CD4-positive, alpha-beta T cell (primary cell): ENCODE measurements around the gene WDR82. TPM values are rescaled to one million over a fixed set of nuclear protein-coding genes. Genes with fewer than 3 reads are reported as not detected.

ENCODE experiments used
- ATAC-seq: fragments of 200-7000 bp; cut with Tn5 transposase; one replicate; pipeline ENCODE4 v1.10.0; 2022; ENCODE audit warnings: mild to moderate bottlenecking; ENCODE audit not compliant: poor library complexity
- CTCF ChIA-PET: fragments of 350-600 bp; sonication (Branson Sonifier 250); formaldehyde crosslinking; loops from one replicate; lab custom pipeline; 2021; ENCODE audit warnings: antibody characterized with exemption, inconsistent platforms; lab: Charles Lee
- POLR2A ChIA-PET: fragments of 350-600 bp; sonication (Branson Sonifier 250); formaldehyde crosslinking; loops from one replicate; lab custom pipeline; 2021; ENCODE audit warnings: antibody characterized with exemption, inconsistent platforms; lab: Charles Lee
- DNase-seq, 14 experiments: peaks; one replicate each; pipeline ENCODE4 v3.0.0-alpha.2; 2013 to 2020; ENCODE audit warnings: mixed read lengths in 2 of 14
- H3K27ac ChIP-seq, 2 donors: one replicate each; pipeline versions ENCODE4 v1.5.1 to v1.7.0; 2013; ENCODE audit warnings: low read length in 2 of 2, low read depth in 1 of 2, mild to moderate bottlenecking in 1 of 2
- H3K27me3 ChIP-seq, 2 experiments: 1 replicate in 1 of 2; 2 replicates in 1 of 2; pipeline versions ENCODE4 v1.6.1 to v1.7.0; 2013; ENCODE audit warnings: low read length in 2 of 2, control low read depth in 1 of 2, mild to moderate bottlenecking in 1 of 2, moderate library complexity in 1 of 2; ENCODE audit not compliant: insufficient read depth in 2 of 2, control insufficient read depth in 1 of 2
- H3K36me3 ChIP-seq: one replicate; pipeline ENCODE4 v1.6.1; 2013; ENCODE audit warnings: low read length, control low read depth; ENCODE audit not compliant: insufficient read depth
- H3K4me1 ChIP-seq: one replicate; pipeline ENCODE4 v1.6.1; 2013; ENCODE audit warnings: low read length, control low read depth; ENCODE audit not compliant: insufficient read depth
- H3K4me3 ChIP-seq: one replicate; pipeline ENCODE4 v1.5.1; 2013; ENCODE audit warnings: mild to moderate bottlenecking, low read length, moderate library complexity
- H3K9me3 ChIP-seq, 2 experiments: 1 replicate in 1 of 2; 2 replicates in 1 of 2; pipeline versions ENCODE4 v1.6.1 to v1.7.0; 2013; ENCODE audit warnings: low read length in 2 of 2, mild to moderate bottlenecking in 2 of 2, control low read depth in 1 of 2, moderate library complexity in 1 of 2; ENCODE audit not compliant: control insufficient read depth in 1 of 2, insufficient read depth in 1 of 2
- H3K27ac Mint-ChIP-seq: one replicate; pipeline ENCODE4 v1.8.0; 2020; ENCODE audit warnings: mixed read lengths
- H3K27me3 Mint-ChIP-seq: one replicate; pipeline ENCODE4 v1.8.0; 2021; ENCODE audit warnings: mixed read lengths
- H3K36me3 Mint-ChIP-seq: one replicate; pipeline ENCODE4 v1.8.0; 2021; ENCODE audit warnings: low read depth, mixed read lengths
- H3K4me1 Mint-ChIP-seq: one replicate; pipeline ENCODE4 v1.8.0; 2021; ENCODE audit warnings: low read depth, mixed read lengths
- H3K4me3 Mint-ChIP-seq: one replicate; pipeline ENCODE4 v1.8.0; 2020; ENCODE audit warnings: mild to moderate bottlenecking, mixed read lengths
- H3K9me3 Mint-ChIP-seq: one replicate; pipeline ENCODE4 v1.8.0; 2020; ENCODE audit warnings: mixed read lengths
- CTCF ChIP-seq: fragments of 200-600 bp; IDR thresholded peaks from one replicate; pipeline ENCODE4 v1.8.0; 2022; ENCODE audit warnings: antibody characterized with exemption, mild to moderate bottlenecking
- intact Hi-C, 2 experiments: fragments of 100-400 bp; cut with DNase I in 1 of 2; cut with micrococcal nuclease in 1 of 2; formaldehyde crosslinking; loops; one replicate each; pipeline versions ENCODE4 v1.15.1 to v1.9.0; 2023 to 2025; cut with DNase I, micrococcal nuclease
- total RNA-seq, 174 experiments: library from RNA in 2 of 174; stranded (reverse) in 2 of 174; gene quantifications; one replicate each; pipeline ENCODE4 v1.2.3 and lab custom pipeline; 2021 to 2026

The WDR82 gene
- total RNA-seq, 2 experiments from 2014 or later: 114 TPM

GRCh38 chr3:52325686-52326085 is 47.2 kb upstream of the WDR82 start:
- Mint-ChIP-seq H3K4me3 (no peak overlapping the region), H3K4me1 (no peaks in the 10 kb centered on the region), H3K27ac (no peak overlapping the region), H3K9me3 (no peaks in the 10 kb centered on the region), H3K27me3 (no peaks in the 10 kb centered on the region), H3K36me3 (peaks cover 11% of the 10 kb centered on the region)
- no peak for DNase-seq
- Histone ChIP-seq H3K27ac (no peak overlapping the region), H3K9me3 (no peaks in the 10 kb centered on the region), H3K27me3 (no peaks in the 10 kb centered on the region), H3K36me3 (peaks cover 8% of the 10 kb centered on the region), H3K4me3 (no peak overlapping the region), H3K4me1 (no peaks in the 10 kb centered on the region)
- ChIA-PET CTCF (no interaction called here), POLR2A (no interaction called here)
- intact Hi-C loops: no loop called here
- no peak for ATAC-seq
- TF ChIP-seq CTCF: no peak

- CTCF ChIA-PET: no interaction called here
- no peak overlapping the region for H3K27ac Mint-ChIP-seq
- no peak for ATAC-seq
- no peak overlapping the region for H3K4me3 Mint-ChIP-seq
- H3K4me3 ChIP-seq: no peak overlapping the region
- H3K36me3 Mint-ChIP-seq: peaks cover 6% of the 10 kb centered on the region
- DNase-seq: no peak
- no peaks in the 10 kb centered on the region for H3K4me1 ChIP-seq
- no peaks in the 10 kb centered on the region for H3K9me3 ChIP-seq
- no peaks in the 10 kb centered on the region for H3K27me3 ChIP-seq
- H3K27me3 Mint-ChIP-seq: no peaks in the 10 kb centered on the region
- no peak overlapping the region for H3K27ac ChIP-seq
- intact Hi-C loops: no loop called here
- TF ChIP-seq CTCF: no peak
- H3K4me1 Mint-ChIP-seq: no peaks in the 10 kb centered on the region
- peaks cover 11% of the 10 kb centered on the region for H3K36me3 ChIP-seq
- no peaks in the 10 kb centered on the region for H3K9me3 Mint-ChIP-seq
- POLR2A ChIA-PET: no interaction called here
Measured at GRCh38 chr3:52324676-52325075, 46.2 kb upstream of the WDR82 start.

DNA sequence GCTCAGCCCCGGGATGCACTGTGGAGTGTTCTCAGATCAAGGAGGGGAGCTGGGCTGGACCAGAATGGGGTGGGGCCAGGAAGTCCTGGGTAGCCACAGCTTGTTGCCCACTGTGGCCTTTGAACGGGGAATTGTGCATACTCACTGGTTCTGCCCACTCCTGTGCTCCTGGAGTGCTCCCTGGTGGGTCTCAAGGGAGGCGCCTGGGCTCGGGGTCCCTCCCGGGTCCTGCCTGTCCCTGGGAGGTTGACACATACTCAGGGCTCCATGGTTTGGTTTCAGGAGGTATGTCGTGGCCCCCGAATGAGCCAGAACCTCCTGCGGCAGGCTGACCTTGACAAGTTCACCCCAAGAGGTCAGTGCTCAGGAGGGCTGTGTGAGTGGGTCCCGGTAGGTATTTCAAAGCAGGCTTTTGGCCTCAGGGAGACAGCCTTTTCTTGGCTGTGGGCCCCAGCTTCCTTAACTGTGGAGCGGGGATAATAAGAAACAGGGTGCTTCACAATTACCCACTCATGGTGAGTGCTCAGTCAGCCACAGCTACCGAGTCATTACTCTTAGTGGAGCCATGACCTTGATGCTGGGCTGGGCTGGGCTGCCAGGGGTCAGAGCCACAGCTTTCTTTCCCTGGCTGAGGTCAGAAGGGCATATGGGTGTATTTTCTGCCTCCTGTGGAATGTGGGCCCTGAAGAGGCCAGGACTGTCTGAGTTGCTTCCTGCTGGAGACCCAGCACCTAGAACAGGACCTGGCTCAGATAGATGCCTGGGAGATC is 45.3 kb upstream of the WDR82 start:
- DNase-seq: no peak
- POLR2A ChIA-PET: no interaction called here
- intact Hi-C loops: no loop called here

More for the DNA sequence above, 45.3 kb upstream of the WDR82 start:
- Histone ChIP-seq H3K4me1 (no peaks in the 10 kb centered on the region), H3K36me3 (peaks cover 11% of the 10 kb centered on the region), H3K27me3 (no peaks in the 10 kb centered on the region), H3K9me3 (no peaks in the 10 kb centered on the region), H3K27ac (no peak overlapping the region), H3K4me3 (no peak overlapping the region)
- H3K27me3 Mint-ChIP-seq: no peaks in the 10 kb centered on the region
- no peak for TF ChIP-seq CTCF
- no peak overlapping the region for H3K27ac Mint-ChIP-seq
- no peaks in the 10 kb centered on the region for H3K4me1 Mint-ChIP-seq
- no peak for ATAC-seq
- CTCF ChIA-PET: interaction anchor here (1.0 kb wide), 1 partner anchor 16 kb away, joined by 4 read pairs; no protein-coding TSS in a partner anchor
- H3K4me3 Mint-ChIP-seq: no peak overlapping the region
- peaks cover 6% of the 10 kb centered on the region for H3K36me3 Mint-ChIP-seq
- H3K9me3 Mint-ChIP-seq: no peaks in the 10 kb centered on the region
